GM12892 (cell line): ENCODE results near the gene EPHA6.

Experiments used
- POLR2A ChIP-seq: IDR thresholded peaks from 2 replicates; pipeline ENCODE4 v1.6.1; 2011; ENCODE audit warnings: low read depth, low read length, control low read depth
- POLR2AphosphoS5 ChIP-seq: IDR thresholded peaks from 2 replicates; pipeline ENCODE4 v1.6.1; 2011; ENCODE audit warnings: low read depth, low read length, control low read depth
- TAF1 ChIP-seq: IDR thresholded peaks from 2 replicates; pipeline ENCODE4 v1.6.1; 2011; ENCODE audit warnings: low read depth, mild to moderate bottlenecking, control low read depth, low read length, borderline replicate concordance

DNA sequence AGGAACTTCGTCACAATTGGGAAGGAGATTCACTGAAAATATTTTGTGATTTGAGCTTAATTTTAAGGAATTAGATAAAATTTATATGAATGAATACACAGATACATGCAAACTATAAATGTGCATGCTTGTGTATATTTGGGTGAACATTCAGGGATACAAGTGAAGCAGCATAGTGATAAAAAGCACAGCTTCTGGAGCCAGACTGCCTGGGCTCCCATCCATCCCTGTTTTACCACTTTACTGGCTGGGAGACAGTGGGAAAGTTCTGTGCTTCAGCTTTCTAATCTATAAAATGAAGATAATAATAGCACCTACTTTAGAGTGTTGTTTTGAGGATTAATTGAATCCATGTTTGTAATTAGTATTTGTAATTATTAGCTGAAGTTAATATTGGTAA, 8.1 kb upstream of the EPHA6 start:
- TF ChIP-seq POLR2AphosphoS5 (no peak), POLR2A (no peak), TAF1 (no peak)
